CD1c-positive myeloid dendritic cell (primary cell): ENCODE data around the gene PTPN23.
A peak's percentile ranks its signal among the peaks of the same experiment; 100 is the strongest.
"Not testable (repeated sequence)": the region's sequence is repeated elsewhere in the genome, so short reads cannot be mapped to it uniquely, and the experiment has no call there.

Experiments
- DNase-seq: peaks from one replicate; pipeline ENCODE4 v3.0.0-alpha.2; 2016; ENCODE audit errors: extremely low spot score

Gene PTPN23

GRCh38 chr3:47380601-47381316, at the start of gene PTPN23:
PTPN23 (plus strand) TSS chr3:47381021; CDS start chr3:47381097, 76 bp downstream.
- peak; percentile 100 for DNase-seq

DNA sequence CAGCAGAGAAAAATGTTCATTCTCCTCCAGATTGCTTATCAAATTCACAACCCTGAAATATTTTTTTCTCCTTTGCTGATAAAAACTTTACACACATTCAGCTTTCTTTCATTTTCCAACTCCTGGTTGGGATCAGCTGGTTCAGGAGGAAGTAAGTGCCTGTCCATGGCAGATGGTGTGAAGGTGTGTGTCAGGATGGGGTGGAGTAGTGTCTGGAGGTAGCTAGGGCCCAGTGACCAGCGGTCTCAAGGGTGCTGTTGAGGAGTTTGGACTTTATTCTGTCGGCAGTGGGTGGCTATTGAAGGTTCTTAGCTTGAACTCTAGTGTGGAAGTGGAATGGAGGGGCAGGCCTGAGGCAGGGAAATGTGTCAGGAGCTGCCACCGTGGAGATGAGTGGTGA, 46.9 kb upstream of the PTPN23 start:
- DNase-seq = no peak

DNA sequence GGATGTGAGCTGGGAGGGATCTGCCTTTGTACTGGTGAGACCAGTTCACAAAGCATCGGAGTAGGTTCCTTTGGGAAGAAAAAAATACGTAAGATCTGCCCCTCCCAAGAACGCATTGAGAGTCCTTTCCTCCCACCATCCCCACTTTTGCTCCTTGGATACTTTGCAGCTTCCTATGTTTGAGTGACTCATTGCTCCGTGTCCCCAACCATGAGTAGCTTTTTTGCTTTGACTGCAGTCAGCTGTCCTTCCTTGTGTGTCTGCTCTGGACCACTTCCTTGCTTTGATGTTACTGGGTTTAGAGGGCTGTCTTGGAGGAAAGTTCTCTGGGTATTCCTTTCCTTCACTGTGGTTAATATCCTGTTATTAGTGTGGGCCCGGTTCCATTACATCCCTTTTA, 43.2 kb upstream of the PTPN23 start:
- no peak for DNase-seq

GRCh38 chr3:47339951-47340350, 40.9 kb upstream of the PTPN23 start:
- no peak for DNase-seq

- no peak for DNase-seq
Measured at GRCh38 chr3:47340866-47341265, 40.0 kb upstream of the PTPN23 start.

- DNase-seq = no peak
Measured at GRCh38 chr3:47342151-47342550, 38.7 kb upstream of the PTPN23 start.

DNA sequence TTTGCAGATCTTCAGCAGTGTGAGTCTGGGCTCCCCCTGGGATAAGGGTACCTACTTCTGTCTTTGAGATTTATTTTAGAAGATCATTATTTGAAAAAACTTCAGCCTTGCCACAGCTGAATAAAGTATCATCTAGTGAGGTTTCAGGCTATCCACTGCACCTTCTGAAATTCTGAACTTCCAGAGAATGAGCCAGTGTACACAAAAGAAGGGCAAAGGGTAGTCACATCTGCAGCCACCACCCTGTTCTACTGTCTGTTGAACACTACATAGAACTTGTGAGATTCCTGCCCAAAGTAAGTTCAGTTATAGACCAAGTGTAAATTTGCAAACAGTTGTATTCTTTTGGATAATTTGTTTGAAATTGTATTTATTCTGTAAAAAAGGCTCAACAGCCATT, 38.0 kb upstream of the PTPN23 start:
- DNase-seq = no peak

- DNase-seq = no peak
Measured at GRCh38 chr3:47343471-47343971, 37.3 kb upstream of the PTPN23 start.

DNA sequence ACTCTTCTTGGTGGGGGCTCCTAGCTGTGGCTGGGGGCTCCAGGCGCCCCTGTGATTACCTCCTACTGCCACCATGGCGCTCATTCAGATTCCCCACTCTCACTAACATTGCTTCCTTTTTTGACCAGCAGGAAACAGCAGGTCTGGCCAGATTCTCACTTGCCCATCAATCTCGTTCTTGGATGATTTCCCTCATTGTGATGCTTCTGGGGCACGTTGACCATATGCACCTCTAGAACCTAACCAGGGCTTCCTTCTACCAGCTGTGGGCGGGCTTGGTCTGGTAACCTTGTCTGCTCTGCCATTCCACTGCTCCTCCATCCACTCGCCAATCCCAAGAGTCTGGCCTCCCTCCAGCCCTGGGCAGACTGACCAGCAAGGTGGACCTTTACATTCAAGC, 35.9 kb upstream of the PTPN23 start:
- no peak for DNase-seq

GRCh38 chr3:47347217-47347801, 33.5 kb upstream of the PTPN23 start:
- DNase-seq = peak; percentile 83

GRCh38 chr3:47348411-47349154, 32.2 kb upstream of the PTPN23 start:
- no peak for DNase-seq

- no peak for DNase-seq
Measured at GRCh38 chr3:47355010-47355409, 25.8 kb upstream of the PTPN23 start.

GRCh38 chr3:47356201-47356600, 24.6 kb upstream of the PTPN23 start:
- DNase-seq = no peak

DNA sequence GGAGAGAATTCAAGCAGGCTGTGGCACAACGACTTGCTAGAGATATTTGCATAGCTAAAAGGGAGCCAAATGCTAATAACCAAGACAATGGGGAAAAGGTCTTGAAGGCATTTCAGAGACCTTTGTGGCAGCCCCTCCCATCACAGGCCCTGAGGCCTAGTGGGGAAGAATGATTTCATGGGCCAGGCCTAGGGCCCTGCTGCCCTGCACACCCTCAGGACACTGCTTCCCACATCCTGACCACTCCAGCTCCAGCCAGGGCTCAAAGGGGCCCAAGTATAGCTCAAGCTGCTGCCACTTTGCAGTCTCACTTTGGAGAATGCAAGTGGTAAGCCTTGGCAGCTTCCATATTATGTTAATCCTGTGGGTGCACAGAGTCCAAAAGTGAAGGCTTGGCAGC, 21.5 kb upstream of the PTPN23 start:
- DNase-seq = no peak

DNA sequence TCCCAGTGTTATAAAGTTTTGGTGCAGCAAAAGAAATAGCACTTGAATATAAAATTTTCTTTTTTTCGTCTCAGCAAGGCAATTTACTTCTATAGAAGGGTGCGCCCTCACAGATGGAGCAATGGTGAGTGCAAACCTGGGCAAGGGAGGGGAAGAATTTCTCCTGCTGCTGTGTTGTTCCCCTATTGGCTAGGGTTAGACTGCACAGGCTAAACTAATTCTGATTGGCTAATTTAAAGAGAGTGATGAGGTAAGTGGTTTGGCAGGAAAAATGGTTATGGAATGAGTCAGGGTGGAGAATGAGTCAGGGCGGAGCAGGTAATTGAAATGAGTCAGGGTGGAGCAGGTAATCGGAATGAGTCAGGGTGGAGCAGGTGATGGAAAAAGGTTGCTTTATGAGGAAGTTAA, 20.7 kb upstream of the PTPN23 start:
- not testable (repeated sequence) for DNase-seq

- DNase-seq = peak; percentile 34
Measured at GRCh38 chr3:47362701-47363100, 18.1 kb upstream of the PTPN23 start.

DNA sequence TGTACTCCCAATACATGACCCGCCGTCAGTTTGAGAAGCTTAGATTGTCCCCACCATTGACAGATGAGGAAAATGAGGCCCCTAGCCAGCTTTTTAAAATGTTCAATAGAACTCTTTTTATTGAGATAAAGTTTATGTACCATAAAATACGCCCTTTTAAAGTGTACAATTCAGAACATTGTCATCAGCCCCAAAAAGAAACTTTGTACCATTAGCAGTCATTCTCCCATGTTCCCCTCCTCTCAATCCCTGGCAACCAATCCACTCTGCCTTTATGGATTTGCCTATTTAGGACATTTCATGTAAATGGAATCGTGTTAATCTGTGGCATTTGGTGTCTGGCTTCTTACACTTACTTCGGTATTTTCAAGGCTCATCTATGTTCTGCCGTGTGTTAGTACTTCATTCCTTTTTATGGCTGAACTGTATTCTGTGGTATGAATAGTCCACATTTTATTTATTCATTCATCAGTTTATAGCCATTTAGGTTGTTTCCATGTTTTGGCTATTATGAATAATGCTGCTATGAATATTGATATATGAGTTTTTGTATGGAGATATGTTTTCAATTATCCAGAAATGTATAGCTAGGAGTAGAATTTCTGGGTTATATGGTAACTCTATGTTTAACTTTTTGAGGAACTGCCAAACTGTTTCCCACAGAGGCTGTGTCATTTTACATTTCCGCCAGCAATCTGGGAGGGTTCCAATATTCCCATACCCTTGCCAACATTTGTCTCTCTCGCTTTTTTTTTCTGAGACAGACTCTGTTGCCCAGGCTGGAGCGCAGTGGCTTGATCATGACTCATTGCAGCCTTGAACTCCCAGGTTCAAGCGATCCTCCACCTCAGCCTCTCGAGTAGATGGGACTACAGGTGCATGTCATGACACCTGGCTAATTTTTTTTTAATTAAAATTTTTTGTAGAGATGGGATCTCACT, 15.3 kb upstream of the PTPN23 start:
- DNase-seq = no peak

DNA sequence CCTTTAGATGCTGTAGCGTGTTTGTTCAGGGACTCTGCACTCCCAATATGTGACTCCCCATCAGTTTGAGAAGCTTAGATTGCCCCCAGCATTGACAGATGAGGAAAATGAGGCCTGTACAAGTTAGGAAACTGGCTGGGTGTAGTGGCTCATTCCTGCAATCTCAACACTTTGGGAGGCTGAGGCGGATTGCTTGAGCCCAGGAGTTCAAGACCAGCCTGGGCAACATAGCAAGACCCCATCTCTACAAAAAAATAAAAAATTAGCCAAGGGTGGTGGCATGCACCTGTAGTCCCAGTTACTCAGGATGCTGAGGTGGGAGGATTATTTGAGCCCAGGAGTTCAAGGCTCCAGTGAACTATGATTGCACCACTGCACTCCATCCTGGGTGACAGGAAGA, 14.0 kb upstream of the PTPN23 start:
- DNase-seq = no peak

DNA sequence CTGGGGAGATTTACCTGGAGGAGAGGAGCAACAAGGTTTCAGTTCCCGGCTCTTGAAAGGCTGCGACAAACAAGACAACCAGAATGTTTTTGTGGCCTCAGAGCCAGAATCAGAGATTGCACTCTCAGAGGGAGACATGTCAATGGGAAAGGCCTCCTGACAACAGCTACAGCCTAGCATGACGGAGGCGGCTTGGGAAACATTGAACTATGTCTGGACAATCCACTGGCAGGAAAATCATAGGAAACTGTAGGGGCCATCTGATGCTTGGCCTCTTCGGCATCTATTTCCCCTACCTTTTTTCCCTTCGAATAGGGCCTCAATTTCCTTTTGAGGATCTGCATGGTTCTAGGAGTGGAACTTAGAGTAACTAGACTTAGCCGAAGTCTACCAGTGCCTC, 13.2 kb upstream of the PTPN23 start:
- DNase-seq = no peak

DNA sequence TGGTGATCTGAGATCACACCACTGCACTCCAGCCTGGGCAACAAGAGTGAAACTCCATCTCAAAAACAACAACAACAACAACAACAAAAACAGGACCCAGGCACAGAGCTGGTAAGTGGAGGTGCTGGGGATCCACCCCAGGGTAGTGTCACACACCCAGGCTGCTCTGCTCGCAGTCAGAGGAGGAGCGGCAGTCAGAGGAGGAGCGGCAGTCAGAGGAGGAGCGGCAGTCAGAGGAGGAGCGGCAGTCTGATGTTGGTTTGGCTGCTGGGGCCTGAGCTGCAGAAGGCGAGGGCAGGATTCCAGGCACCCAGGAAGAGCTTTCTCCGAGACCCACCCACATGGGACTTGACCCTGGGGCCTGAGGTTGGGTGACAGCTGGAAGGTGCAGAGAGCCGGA, 10.8 kb upstream of the PTPN23 start:
- not testable (repeated sequence) for DNase-seq

GRCh38 chr3:47370887-47371697, 9.7 kb upstream of the PTPN23 start:
- DNase-seq = peak; percentile 19
